ENCODE measurements around the gene MME.

MME gene

DNA sequence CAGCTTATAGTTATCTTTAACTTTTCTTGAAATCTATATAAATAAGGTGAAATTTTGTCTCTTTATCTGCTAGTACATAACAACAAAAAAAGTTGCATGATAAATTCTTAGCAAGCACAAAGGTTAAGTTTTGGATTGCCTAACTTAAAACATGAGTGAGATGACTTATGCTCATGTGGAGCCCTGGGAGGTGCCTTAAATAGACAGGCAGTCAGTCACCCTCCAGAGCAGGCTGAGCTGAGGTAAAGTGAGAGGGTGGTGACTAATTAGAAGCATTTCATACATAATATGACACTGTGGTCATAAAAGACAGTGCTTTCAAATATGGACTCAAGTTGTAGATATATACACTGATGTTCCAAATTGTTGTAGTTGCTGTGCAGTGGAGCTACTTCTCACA, 14.6 kb upstream of the MME start:
- peak; percentile 73 to 96 for DNase-seq (ENCODE audit: low read depth in 2 of 2)
- no peak overlapping the region for H3K4me3 ChIP-seq (replicated peaks in 1 of 2; ENCODE audit: low read depth in 2 of 2, low read length in 2 of 2)
- TF ChIP-seq, protein P1, sequence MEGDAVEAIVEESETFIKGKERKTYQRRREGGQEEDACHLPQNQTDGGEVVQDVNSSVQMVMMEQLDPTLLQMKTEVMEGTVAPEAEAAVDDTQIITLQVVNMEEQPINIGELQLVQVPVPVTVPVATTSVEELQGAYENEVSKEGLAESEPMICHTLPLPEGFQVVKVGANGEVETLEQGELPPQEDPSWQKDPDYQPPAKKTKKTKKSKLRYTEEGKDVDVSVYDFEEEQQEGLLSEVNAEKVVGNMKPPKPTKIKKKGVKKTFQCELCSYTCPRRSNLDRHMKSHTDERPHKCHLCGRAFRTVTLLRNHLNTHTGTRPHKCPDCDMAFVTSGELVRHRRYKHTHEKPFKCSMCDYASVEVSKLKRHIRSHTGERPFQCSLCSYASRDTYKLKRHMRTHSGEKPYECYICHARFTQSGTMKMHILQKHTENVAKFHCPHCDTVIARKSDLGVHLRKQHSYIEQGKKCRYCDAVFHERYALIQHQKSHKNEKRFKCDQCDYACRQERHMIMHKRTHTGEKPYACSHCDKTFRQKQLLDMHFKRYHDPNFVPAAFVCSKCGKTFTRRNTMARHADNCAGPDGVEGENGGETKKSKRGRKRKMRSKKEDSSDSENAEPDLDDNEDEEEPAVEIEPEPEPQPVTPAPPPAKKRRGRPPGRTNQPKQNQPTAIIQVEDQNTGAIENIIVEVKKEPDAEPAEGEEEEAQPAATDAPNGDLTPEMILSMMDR (IDR thresholded peaks at IDR 0.05; ENCODE audit: low read depth, low read length), result no peak

DNA sequence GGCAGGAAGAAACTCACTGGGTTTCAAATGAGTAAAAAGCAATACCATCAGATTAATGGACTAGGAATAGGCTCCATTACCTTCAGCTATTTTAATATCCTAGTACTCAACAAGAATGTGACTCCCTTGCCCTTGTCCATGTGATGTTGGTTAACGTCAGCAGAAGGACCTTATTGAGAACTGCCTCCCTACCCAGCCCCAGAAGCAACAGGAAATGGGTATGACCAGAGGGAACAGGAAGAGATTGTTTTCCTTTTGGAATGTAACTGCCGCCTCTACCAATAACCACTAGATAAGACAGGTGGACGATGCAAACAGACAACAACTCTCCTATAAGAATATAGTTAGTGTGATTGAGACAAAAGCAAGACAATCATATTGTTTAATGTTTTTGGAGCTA, 10.4 kb upstream of the MME start:
- no peak overlapping the region for H3K4me3 ChIP-seq (replicated peaks in 1 of 2; ENCODE audit: low read depth in 2 of 2, low read length in 2 of 2)
- DNase-seq (ENCODE audit: low read depth in 2 of 2), result peak; percentile 85 to 87
- TF ChIP-seq, protein P1 (IDR thresholded peaks at IDR 0.05; ENCODE audit: low read depth, low read length), result no peak

DNA sequence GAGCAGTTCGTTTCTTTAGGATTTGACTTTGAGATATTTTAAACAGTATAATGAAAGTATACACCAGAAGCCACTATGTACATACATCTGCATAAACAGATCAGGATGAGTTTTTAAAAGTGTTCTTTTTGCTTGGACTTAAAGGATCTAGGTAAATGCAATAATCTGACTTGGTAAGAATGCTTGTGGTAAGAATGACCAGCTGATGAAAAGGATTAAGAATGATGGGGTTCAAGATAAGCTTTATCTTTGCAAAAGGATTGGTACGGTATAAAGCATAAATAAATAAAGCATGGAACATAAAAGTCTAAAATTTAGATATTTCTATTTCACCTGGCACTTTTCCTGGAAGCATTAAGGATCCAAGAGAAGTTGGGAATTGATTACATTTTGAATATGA, 9.8 kb upstream of the MME start:
- no peak for DNase-seq (ENCODE audit: low read depth in 2 of 2)

DNA sequence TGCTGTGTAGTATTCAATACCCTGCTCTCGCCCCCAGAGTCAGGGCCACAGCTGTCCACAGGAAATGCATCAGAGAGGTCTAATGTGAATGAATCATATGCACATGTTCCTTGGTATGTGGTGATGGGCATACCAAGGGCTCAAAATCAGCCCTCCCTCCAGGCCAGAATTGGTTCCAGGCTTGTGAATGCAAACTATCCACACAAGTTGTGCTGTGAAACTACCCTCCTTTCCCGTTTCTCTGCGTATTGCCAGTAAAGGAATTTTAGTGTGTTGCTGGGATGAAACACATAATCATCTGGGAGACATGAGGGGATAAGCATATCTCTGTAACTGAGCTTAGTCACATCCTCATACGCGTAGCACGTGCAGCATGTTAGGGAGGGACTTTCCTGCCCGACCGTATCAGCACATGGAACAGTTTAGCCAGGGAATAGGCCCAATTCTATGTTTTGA, 9.2 kb upstream of the MME start:
- no peak overlapping the region for H3K4me3 ChIP-seq (replicated peaks in 1 of 2; ENCODE audit: low read depth in 2 of 2, low read length in 2 of 2)
- DNase-seq (ENCODE audit: low read depth in 2 of 2), result peak; percentile 97 to 98
- TF ChIP-seq, protein P1 (IDR thresholded peaks at IDR 0.05; ENCODE audit: low read depth, low read length), result no peak

More for the DNA sequence above, 9.8 kb upstream of the MME start:
- TF ChIP-seq, protein P1 (IDR thresholded peaks at IDR 0.05; ENCODE audit: low read depth, low read length), result no peak
- H3K4me3 ChIP-seq (replicated peaks in 1 of 2; ENCODE audit: low read depth in 2 of 2, low read length in 2 of 2), result no peak overlapping the region

DNA sequence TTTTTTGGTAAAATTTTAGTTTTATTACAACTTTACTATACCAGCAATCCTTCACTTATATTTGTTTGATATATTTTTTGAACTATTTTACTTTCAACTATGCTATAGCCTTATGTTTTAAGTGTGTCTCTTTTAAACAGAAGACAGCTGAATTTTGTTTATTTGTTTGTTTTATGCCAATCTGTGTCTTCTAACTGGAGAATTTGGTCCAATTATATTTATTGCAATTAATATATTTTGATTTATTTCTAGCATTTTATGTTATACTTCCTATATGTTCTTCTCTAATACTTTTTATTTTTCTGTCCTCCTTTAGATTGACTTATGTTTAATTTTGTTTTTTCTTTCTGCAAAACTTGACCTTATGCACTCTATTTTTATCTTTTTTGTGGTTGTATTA, 4.9 kb upstream of the MME start:
- H3K4me3 ChIP-seq (replicated peaks in 1 of 2; ENCODE audit: low read depth in 2 of 2, low read length in 2 of 2), result no peak overlapping the region
- DNase-seq (ENCODE audit: low read depth in 2 of 2), result no peak
- TF ChIP-seq, protein P1 (IDR thresholded peaks at IDR 0.05; ENCODE audit: low read depth, low read length), result no peak

DNA sequence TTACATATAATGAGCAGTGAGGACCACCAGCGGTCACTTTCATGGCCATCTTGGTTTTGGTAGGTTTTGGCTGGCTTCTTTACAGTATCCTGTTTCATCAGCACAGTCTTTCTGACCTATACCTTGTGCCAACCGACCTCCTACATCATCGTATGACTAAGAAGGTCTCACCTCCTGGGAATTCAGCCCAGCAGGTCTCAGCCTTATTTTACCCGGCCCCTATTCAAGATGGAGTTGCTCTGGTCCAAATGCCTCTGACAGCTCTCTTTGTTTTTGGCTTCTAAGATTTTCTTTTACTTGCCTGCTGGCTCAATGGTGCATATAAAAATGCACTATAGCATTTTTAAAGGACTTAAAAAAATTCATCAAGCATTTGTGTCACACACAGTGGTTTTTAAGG, 3.2 kb upstream of the MME start:
- TF ChIP-seq, protein P1 (IDR thresholded peaks at IDR 0.05; ENCODE audit: low read depth, low read length), result no peak
- H3K4me3 ChIP-seq (replicated peaks in 1 of 2; ENCODE audit: low read depth in 2 of 2, low read length in 2 of 2), result no peak overlapping the region
- DNase-seq (ENCODE audit: low read depth in 2 of 2), result peak in 1 of 2 donors; percentile 60

All from cardiac fibroblast (primary cell).